HG02610 (cell line): ENCODE data around the gene SMAD1.
"Not testable (repeated sequence)": the region's sequence is repeated elsewhere in the genome, so short reads cannot be mapped to it uniquely, and the experiment has no call there.

ENCODE experiments used
- ATAC-seq: cut with Tn5 transposase; IDR thresholded peaks from one replicate; pipeline ENCODE4 v1.9.1; 2021; ENCODE audit warnings: mild to moderate bottlenecking, moderate library complexity; ENCODE audit not compliant: unreplicated experiment

Gene SMAD1

DNA sequence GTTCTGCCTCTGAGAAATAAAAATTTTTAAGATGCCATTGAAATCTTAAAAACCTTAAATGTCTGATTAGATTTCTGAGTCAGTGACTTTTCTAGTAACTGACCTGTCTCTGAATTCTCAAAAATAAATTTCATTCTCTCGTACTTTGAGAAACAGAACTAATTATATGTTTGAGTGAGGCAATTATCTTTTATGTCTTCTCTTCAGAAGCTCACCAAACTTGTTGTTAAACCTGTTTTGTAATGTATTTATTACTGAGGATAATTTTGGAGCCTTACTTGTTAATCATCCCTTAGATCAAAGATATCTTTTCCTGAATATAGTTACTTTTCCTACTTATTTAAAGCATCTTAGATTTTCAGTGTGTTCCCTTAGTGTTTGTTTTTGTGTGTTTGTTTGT lies 73.0 kb downstream of the SMAD1 start:
- ATAC-seq, result no peak

DNA sequence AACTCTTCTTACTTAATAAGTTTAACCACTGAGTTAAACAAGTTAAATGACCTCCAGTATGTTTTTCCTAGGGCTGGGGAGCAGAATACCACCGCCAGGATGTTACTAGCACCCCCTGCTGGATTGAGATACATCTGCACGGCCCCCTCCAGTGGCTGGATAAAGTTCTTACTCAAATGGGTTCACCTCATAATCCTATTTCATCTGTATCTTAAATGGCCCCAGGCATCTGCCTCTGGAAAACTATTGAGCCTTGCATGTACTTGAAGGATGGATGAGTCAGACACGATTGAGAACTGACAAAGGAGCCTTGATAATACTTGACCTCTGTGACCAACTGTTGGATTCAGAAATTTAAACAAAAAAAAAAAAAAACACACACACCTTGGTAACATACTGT lies 76.1 kb downstream of the SMAD1 start:
- peak; percentile 85 for ATAC-seq

DNA sequence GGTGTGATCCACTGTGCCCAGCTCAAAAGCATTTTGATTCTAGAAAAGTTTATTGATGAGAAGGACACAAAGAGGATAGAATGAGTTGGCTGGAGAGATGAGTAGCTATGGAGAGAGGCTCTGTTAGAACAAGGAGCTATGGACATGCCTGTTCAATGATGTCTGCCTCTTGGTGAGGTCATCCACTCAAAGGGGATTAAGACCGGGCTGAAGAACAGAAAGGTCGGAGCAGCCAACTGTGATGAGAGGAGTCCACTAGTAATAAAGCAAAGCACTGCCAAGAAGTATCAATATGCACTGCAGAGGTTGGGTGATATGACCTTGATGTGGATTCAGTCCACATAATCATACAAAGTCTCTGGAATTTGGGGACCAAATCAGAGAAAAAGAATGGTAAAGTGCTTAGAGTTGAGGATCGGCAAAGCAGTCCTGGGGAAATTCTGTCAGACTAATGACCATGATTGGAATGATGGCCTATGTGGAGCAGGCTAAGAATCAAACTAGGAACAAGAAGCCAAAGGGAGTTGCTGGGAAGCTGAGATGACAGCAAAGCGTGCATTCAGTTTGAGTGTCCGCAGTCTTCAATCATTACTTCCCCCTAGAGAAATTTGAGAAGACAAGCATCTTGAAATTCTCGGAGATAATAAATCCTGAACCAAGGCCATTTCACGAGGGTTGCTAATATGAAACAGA lies 81.8 kb downstream of the SMAD1 start:
- ATAC-seq, result no peak

DNA sequence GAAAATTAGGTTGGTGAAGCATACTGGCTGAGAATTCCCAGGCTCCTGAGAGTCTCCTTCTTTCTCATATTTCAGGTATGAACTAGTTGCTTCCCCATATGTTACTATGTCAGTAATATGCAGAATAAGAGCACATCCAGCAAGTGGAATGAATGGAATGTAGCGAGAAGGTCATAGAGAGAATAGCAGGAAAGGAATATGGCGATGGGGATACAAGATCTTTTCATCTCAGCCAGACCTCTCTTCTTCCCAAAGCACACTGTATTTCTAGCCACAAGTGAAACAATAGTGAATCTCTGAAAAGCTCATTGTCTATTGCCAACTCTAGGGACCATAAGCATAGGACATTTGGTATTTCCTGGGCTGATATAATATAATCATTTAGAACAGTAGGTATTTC lies 82.9 kb downstream of the SMAD1 start:
- ATAC-seq, result no peak

DNA sequence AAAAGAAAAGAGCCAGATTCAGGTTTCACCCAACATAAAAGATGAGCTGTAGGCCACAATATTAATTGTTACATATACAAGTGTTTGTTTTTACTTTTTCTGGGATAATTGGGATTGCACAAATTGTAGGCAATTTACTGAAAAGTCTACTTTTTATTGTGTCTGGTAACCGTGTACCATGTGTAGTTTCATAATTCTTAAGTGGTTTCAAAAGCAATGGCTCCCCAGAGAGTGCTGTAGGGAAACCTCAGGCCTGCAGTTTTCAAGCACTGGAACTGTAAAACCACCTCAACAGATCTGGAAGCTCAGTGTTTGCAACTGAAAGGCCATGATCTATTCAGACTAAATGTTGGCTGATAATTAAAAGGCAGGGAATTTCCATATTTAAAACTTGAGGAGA lies 83.7 kb downstream of the SMAD1 start:
- peak; percentile 54 for ATAC-seq

DNA sequence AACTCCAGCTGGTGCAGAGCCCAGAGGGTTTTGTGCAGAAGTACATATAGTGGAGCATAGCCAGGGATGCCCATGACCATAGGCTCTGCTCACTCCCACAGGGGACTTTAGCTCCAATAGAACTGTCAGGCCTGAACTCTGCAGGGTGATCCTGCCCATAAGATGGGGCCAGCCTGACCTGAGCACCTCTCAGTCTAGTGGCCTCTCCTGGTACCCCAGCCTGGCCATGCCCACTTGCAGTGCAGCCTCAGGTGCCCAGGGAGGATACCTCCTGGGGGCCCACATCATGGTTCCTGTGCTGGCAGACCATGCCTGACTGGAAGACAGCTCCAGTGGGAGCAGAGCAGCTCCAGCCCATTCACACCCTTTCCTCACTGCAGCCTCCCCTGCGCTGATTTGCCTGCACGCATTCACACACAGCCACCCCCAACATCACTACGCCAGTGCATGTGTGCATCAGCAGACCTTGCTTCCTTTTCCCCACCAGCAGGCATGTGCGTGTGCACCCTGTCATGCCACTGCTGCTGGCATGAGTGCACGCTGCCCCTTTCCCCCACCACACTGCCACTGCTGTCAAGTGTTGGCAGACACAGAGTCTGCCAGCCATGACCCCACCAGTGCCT lies 84.5 kb downstream of the SMAD1 start:
- no peak for ATAC-seq

DNA sequence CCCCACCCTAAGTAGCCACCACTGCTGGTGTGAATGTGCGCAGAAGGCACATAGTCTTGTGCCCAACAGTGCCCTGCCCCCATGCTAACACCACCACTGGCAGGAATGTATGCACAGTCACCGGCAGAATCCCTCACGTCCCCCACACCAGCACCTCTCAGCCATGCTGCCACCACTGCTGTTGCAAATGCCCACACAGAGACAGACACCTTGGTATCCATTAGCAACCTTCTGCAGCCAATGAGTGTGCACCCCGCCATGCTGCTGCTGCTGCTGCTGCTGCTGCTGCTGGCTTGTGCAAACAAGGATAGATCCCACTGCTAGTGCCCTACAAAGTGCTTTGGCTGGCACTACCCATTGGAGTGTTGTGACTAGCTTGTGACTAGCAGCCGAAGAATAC lies 85.1 kb downstream of the SMAD1 start:
- ATAC-seq, result no peak

DNA sequence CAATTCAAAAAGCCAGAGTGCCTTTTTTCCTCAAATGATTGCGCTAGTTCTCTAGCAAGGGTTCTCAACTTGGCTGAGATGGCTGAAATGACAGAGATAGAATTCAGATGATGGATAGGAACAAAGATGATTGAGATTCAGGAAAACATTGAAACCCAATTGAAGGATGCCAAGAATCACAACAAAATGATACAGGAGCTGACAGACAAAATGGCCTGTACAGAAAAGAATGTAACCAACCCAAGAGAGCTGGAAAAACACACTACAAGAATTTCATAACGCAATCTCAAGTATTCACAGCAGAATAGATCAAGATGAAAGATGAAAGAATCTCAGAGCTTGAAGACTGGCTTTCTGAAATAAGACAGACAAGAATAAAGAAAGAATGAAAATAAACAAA lies 85.9 kb downstream of the SMAD1 start:
- no peak for ATAC-seq

DNA sequence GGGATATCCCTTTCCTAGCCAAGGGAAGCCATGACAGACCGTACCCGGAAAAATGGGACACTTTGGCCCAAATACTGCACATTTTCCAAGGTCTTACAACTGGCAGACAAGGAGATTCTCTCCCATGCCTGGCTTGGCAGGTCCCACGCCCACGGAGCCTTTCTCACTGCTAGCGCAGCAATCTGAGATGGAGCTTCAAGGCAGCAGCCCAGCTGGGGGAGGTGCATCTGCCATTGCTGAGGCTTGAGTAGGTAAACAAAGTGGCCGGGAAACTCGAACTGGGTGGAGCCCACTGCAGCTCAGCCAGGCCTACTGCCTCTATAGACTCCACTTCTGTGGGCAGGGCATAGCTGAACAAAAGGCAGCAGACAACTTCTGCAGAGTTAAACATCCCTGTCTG lies 92.9 kb downstream of the SMAD1 start:
- ATAC-seq, result not testable (repeated sequence)

DNA sequence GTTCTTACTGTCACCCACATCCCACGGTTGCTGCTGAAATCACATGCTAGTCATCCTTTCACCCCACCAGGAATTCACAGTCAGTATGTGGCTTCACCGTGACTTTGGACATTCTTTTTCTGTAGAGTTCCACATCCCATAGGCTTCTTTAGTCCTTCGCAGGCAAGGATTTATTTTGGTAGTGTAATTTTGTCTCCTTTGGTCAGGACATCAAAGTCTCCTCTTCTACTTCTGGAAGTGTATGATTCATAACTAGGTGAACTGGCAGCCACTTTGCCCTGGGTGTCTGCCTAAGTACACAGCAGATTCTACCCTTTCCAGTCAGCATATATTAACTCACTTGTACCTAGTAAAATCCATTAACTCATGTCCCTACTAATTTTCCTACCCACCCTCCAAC lies 99.3 kb downstream of the SMAD1 start:
- ATAC-seq, result no peak

DNA sequence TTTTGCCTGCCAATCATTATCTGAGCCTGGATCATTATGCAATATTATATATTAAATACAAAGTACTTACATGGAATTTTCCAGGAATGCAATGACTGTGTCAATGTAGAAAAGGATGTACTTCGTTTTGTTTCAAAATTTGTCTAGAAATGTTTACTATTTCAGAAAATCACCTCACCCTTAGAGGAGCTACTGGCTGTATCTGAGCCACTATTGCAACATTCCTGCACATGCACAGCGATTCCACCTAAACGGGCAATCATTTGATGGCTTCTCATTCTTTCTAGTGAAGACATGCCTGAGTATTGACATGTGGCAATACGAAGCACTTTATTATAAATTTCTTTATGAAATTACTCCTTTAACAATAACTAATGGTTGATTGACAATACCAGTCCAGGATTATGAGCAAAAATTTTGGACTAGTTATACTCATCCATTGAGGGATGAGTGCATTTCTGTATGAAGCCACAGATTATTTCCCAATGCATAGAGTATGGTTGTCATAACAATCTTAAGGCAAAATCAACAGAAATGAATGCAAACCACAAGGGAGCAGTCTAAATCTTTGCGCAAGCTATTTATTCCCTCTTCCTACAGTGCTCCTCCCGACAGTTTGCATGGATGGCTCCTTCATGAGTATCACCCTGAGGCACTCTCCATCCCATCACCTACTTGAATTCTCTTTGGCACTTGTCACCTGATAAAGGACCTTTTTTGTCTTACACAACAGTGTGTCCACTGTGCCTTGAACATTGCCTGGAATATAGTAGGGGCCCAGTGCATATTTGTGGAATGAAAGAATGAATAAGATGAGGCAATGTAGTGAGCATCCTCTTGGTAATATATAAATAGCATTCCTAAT lies 101.8 kb downstream of the SMAD1 start:
- no peak for ATAC-seq

DNA sequence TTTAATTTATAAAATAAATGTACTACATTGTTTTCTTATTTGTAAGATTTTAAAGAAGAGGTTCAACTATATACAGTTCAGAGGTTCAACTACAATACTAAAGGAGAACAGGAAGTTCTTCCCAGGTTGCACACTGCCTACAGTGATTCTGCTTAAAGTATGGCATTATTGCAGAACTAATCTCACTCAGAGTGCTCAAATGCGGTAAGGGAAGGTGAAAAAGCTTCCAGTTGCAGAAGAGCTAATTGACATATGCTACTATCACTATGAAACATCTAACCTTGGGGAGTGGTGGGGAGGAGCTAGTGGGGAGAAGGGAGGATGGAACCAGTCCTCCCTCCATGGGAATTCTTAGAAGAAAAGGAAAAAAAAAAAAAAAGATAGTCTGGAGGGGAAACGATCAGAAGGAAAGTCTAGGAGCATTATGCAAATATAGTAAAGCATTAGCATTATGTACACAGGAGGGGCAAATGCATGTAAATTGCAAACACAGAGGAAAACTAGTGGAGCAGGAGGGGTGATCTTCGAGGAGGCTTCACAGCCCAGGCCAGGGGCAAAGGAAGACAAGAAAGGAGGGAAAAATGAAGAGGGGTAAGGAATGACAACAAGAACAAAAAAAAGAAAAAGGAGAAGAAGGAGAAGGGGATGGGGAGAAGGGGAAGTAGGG lies 105.6 kb downstream of the SMAD1 start:
- peak; percentile 68 for ATAC-seq

DNA sequence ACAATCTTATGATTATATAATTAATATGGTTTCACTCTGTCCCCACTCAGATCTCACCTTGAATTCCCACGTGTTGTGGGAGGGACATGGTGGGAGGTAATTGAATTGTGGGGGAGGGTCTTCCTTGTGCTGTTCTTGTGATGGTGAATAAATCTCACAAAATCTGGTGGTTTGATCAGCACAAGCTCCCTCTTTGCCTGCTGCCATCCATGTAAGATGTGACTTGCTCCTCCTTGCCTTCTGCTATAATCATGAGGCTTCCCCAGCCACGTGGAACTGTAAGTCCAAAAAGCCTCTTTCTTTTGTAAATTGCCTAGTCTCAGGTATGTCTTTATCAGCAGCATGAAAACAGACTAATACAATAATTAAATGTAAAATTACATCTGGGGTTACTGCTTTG lies 107.7 kb downstream of the SMAD1 start:
- ATAC-seq, result not testable (repeated sequence)

DNA sequence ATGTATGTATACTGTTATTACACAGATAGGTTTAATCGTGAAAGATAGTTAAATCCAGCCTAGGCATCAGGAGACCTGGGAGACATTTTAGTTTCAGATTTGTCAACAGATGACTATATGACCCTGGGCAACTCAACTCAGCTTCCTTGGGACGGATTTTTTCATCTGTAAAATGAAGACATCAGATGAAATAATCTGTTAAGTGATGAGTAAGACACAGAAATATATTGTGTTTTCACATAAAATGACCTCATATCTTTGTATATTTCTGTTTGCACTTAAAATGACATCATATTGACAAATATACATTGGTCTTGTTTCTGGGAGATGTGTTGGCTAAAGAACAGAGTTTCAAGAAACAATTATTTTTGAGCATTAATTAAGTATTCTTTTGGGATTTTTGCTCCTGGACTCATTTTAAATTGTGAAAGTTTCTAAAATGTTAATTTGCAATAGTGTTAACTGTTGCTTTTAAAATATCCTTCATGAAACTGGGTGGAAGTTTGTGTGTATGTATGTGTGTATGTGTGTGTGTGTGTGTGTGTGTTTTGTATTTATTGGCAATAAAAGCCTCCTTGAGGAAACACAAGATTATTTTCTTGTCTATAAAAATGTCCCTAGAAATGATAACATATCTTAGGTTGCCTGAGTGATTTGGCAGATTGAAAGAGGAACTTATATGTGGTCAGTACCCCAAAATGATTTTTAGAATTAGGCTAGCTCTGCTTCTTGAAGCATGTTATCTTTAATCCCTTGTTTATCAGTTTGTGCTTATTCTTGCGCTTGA lies 108.5 kb downstream of the SMAD1 start:
- ATAC-seq, result no peak

DNA sequence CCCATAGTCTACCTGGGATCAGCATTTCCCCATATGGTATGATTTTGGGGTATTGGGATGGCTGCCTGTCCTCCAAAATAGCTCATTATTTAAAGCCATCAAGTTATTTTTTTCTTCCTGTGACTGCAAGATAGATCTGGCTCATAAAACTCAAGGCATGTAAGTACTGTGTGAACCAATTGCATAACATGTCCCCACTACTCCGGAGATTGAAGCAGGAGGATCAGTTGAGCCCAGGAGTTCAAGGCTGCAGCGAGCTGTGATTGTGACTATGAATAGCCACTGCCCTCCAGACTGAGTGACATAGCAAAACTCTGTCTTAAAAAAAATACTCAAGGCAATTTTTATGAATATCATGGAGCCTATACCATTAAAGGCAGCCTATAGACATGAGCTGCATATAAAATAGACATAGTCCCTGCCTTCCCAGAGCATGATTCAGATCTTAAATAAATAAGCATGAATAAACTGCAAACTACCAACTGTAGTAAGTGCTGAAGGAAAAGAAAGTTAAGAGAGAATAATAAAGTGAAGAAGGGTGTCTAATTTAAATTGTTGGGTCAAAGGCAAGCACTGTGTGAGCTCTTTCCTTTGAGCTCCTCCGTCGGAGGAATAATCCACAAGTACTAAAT lies 120.6 kb downstream of the SMAD1 start:
- ATAC-seq, result no peak

DNA sequence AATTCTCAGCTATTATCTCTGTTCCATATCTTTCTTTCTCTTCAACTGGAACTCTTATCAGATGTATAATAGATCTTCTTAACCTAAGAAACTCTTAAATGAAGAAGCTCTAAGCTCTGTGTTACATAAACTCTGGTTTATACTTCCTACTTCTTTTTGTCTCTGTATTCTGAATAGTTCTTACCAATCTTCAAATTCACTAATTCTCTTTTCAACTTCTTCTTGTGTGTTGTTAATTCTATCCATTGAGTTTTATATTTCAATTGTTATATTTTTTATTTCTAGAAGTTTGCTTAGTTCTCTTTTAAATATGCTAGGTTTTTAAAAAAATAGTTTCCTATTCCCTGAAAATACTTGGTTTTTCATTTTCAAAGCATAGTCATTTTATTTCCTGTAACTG lies 124.3 kb downstream of the SMAD1 start:
- ATAC-seq, result no peak
